ENCODE measurements around the gene PHACTR4. TPM values are rescaled to one million over a fixed set of nuclear protein-coding genes. Genes with fewer than 3 reads are reported as not detected.

PHACTR4 gene
- total RNA-seq, 1 experiment from 2014 or later = 52.9 TPM

DNA sequence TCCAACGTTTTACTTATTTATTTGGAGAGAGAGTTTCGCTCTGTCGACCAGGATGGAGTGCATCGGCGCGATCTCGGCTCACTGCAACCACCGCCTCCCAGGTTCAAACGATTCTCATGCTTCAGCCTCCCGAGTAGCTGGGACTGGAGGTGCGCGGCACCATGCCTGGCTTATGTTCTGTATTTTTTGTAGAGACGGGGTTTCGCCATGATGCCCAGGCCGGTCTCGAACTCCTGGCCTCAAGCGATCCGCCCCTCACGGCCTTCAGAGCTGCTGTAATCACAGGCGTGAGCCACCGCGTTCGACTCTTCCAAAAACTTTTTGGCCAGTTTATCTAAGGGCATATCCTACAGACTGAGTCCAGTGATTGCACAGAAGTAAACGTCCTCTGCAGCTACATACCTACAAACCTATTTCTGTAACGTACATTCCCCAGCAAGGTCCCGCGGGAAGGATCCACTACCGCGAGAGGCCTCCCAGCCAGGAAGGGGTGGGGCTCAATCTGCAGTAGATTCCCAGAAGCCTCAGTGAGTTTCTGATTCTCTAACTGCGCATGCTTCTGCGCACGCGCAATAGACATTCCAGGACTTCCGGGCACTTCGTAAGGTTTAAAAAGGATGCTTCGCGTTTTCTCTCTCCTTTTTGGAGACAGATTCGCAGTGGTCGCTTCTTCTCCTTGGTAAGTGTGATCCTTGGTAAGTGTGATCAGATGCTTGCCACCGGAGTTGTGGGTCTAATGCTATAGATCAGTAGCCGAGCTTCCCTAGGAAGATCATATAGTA is 136.1 kb downstream of the PHACTR4 start, which contains the start of gene RCC1 (continued):
- TF ChIP-seq, protein P1, sequence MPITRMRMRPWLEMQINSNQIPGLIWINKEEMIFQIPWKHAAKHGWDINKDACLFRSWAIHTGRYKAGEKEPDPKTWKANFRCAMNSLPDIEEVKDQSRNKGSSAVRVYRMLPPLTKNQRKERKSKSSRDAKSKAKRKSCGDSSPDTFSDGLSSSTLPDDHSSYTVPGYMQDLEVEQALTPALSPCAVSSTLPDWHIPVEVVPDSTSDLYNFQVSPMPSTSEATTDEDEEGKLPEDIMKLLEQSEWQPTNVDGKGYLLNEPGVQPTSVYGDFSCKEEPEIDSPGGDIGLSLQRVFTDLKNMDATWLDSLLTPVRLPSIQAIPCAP (CRISPR knock-in tag; IDR thresholded peaks at IDR 0.05) = no peak
- TF ChIP-seq FOXP1 (CRISPR knock-in tag; IDR thresholded peaks at IDR 0.05; ENCODE audit: borderline replicate concordance) (no peak), TEAD4 (CRISPR knock-in tag; IDR thresholded peaks at IDR 0.05) (no peak), CBFB (CRISPR knock-in tag; IDR thresholded peaks at IDR 0.05; ENCODE audit: low read depth) (no peak), JAZF1 (CRISPR knock-in tag; IDR thresholded peaks at IDR 0.05) (0 out of 2 replicates have a peak, but pooled peaks have one; percentile 69), KAT7 (CRISPR knock-in tag; IDR thresholded peaks at IDR 0.05; ENCODE audit: borderline replicate concordance) (0 out of 2 replicates have a peak, but pooled peaks have one; percentile 25), SOX15 (CRISPR knock-in tag; IDR thresholded peaks at IDR 0.05) (no peak), SMAD3 (CRISPR knock-in tag; IDR thresholded peaks at IDR 0.05; ENCODE audit: borderline replicate concordance) (no peak), ZNF671 (CRISPR knock-in tag; IDR thresholded peaks at IDR 0.05) (no peak)
- TF ChIP-seq, protein P2, sequence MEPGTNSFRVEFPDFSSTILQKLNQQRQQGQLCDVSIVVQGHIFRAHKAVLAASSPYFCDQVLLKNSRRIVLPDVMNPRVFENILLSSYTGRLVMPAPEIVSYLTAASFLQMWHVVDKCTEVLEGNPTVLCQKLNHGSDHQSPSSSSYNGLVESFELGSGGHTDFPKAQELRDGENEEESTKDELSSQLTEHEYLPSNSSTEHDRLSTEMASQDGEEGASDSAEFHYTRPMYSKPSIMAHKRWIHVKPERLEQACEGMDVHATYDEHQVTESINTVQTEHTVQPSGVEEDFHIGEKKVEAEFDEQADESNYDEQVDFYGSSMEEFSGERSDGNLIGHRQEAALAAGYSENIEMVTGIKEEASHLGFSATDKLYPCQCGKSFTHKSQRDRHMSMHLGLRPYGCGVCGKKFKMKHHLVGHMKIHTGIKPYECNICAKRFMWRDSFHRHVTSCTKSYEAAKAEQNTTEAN (CRISPR knock-in tag; IDR thresholded peaks at IDR 0.05) = 0 out of 2 replicates have a peak, but pooled peaks have one; percentile 18
- TF ChIP-seq, protein P3, sequence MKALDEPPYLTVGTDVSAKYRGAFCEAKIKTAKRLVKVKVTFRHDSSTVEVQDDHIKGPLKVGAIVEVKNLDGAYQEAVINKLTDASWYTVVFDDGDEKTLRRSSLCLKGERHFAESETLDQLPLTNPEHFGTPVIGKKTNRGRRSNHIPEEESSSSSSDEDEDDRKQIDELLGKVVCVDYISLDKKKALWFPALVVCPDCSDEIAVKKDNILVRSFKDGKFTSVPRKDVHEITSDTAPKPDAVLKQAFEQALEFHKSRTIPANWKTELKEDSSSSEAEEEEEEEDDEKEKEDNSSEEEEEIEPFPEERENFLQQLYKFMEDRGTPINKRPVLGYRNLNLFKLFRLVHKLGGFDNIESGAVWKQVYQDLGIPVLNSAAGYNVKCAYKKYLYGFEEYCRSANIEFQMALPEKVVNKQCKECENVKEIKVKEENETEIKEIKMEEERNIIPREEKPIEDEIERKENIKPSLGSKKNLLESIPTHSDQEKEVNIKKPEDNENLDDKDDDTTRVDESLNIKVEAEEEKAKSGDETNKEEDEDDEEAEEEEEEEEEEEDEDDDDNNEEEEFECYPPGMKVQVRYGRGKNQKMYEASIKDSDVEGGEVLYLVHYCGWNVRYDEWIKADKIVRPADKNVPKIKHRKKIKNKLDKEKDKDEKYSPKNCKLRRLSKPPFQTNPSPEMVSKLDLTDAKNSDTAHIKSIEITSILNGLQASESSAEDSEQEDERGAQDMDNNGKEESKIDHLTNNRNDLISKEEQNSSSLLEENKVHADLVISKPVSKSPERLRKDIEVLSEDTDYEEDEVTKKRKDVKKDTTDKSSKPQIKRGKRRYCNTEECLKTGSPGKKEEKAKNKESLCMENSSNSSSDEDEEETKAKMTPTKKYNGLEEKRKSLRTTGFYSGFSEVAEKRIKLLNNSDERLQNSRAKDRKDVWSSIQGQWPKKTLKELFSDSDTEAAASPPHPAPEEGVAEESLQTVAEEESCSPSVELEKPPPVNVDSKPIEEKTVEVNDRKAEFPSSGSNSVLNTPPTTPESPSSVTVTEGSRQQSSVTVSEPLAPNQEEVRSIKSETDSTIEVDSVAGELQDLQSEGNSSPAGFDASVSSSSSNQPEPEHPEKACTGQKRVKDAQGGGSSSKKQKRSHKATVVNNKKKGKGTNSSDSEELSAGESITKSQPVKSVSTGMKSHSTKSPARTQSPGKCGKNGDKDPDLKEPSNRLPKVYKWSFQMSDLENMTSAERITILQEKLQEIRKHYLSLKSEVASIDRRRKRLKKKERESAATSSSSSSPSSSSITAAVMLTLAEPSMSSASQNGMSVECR (CRISPR knock-in tag; IDR thresholded peaks at IDR 0.05; ENCODE audit: borderline replicate concordance) = no peak
- TF ChIP-seq, protein P4, sequence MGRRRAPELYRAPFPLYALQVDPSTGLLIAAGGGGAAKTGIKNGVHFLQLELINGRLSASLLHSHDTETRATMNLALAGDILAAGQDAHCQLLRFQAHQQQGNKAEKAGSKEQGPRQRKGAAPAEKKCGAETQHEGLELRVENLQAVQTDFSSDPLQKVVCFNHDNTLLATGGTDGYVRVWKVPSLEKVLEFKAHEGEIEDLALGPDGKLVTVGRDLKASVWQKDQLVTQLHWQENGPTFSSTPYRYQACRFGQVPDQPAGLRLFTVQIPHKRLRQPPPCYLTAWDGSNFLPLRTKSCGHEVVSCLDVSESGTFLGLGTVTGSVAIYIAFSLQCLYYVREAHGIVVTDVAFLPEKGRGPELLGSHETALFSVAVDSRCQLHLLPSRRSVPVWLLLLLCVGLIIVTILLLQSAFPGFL (CRISPR knock-in tag; IDR thresholded peaks at IDR 0.05; ENCODE audit: borderline replicate concordance) = no peak
- TF ChIP-seq, protein P5, sequence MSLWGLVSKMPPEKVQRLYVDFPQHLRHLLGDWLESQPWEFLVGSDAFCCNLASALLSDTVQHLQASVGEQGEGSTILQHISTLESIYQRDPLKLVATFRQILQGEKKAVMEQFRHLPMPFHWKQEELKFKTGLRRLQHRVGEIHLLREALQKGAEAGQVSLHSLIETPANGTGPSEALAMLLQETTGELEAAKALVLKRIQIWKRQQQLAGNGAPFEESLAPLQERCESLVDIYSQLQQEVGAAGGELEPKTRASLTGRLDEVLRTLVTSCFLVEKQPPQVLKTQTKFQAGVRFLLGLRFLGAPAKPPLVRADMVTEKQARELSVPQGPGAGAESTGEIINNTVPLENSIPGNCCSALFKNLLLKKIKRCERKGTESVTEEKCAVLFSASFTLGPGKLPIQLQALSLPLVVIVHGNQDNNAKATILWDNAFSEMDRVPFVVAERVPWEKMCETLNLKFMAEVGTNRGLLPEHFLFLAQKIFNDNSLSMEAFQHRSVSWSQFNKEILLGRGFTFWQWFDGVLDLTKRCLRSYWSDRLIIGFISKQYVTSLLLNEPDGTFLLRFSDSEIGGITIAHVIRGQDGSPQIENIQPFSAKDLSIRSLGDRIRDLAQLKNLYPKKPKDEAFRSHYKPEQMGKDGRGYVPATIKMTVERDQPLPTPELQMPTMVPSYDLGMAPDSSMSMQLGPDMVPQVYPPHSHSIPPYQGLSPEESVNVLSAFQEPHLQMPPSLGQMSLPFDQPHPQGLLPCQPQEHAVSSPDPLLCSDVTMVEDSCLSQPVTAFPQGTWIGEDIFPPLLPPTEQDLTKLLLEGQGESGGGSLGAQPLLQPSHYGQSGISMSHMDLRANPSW (CRISPR knock-in tag; conservative IDR thresholded peaks at IDR 0.05; ENCODE audit: low read depth) = no peak
- TF ChIP-seq, protein P6, sequence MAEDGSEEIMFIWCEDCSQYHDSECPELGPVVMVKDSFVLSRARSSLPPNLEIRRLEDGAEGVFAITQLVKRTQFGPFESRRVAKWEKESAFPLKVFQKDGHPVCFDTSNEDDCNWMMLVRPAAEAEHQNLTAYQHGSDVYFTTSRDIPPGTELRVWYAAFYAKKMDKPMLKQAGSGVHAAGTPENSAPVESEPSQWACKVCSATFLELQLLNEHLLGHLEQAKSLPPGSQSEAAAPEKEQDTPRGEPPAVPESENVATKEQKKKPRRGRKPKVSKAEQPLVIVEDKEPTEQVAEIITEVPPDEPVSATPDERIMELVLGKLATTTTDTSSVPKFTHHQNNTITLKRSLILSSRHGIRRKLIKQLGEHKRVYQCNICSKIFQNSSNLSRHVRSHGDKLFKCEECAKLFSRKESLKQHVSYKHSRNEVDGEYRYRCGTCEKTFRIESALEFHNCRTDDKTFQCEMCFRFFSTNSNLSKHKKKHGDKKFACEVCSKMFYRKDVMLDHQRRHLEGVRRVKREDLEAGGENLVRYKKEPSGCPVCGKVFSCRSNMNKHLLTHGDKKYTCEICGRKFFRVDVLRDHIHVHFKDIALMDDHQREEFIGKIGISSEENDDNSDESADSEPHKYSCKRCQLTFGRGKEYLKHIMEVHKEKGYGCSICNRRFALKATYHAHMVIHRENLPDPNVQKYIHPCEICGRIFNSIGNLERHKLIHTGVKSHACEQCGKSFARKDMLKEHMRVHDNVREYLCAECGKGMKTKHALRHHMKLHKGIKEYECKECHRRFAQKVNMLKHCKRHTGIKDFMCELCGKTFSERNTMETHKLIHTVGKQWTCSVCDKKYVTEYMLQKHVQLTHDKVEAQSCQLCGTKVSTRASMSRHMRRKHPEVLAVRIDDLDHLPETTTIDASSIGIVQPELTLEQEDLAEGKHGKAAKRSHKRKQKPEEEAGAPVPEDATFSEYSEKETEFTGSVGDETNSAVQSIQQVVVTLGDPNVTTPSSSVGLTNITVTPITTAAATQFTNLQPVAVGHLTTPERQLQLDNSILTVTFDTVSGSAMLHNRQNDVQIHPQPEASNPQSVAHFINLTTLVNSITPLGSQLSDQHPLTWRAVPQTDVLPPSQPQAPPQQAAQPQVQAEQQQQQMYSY (CRISPR knock-in tag; IDR thresholded peaks at IDR 0.05) = no peak
- TF ChIP-seq, protein P7, sequence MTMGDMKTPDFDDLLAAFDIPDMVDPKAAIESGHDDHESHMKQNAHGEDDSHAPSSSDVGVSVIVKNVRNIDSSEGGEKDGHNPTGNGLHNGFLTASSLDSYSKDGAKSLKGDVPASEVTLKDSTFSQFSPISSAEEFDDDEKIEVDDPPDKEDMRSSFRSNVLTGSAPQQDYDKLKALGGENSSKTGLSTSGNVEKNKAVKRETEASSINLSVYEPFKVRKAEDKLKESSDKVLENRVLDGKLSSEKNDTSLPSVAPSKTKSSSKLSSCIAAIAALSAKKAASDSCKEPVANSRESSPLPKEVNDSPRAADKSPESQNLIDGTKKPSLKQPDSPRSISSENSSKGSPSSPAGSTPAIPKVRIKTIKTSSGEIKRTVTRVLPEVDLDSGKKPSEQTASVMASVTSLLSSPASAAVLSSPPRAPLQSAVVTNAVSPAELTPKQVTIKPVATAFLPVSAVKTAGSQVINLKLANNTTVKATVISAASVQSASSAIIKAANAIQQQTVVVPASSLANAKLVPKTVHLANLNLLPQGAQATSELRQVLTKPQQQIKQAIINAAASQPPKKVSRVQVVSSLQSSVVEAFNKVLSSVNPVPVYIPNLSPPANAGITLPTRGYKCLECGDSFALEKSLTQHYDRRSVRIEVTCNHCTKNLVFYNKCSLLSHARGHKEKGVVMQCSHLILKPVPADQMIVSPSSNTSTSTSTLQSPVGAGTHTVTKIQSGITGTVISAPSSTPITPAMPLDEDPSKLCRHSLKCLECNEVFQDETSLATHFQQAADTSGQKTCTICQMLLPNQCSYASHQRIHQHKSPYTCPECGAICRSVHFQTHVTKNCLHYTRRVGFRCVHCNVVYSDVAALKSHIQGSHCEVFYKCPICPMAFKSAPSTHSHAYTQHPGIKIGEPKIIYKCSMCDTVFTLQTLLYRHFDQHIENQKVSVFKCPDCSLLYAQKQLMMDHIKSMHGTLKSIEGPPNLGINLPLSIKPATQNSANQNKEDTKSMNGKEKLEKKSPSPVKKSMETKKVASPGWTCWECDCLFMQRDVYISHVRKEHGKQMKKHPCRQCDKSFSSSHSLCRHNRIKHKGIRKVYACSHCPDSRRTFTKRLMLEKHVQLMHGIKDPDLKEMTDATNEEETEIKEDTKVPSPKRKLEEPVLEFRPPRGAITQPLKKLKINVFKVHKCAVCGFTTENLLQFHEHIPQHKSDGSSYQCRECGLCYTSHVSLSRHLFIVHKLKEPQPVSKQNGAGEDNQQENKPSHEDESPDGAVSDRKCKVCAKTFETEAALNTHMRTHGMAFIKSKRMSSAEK (CRISPR knock-in tag; IDR thresholded peaks at IDR 0.05; ENCODE audit: borderline replicate concordance) = no peak; the same call in 1 of the 2 replicates
